Left renal pelvis (tissue), 4 donors: Measurements from ENCODE around the gene CCDC185. TPM values are rescaled to one million over a fixed set of nuclear protein-coding genes. Genes with fewer than 3 reads are reported as not detected.

Source experiments
- DNase-seq, 4 donors: peaks; one replicate each; pipeline ENCODE4 v3.0.0-alpha.2; 2013; ENCODE audit warnings: low read depth in 4 of 4, low spot score in 3 of 4
- polyA plus RNA-seq, 4 donors: library from polyadenylated mRNA; unstranded; fragments of 120-200 nt; gene quantifications; one replicate each; pipeline ENCODE4 v1.2.1, GENCODE V29; 2013; ENCODE audit not compliant: insufficient read length in 4 of 4

The CCDC185 gene
- polyA plus RNA-seq, 4 donors = 0.07 to 0.17 (median 0.09) TPM; not detected in 1

GRCh38 chr1:223426936-223427335 is 33.7 kb downstream of the CCDC185 start:
- DNase-seq = no peak

- DNase-seq = no peak
Observed at GRCh38 chr1:223429313-223429731, 36.1 kb downstream of the CCDC185 start.

- DNase-seq = no peak
Observed at GRCh38 chr1:223429821-223430220, 36.6 kb downstream of the CCDC185 start.

GRCh38 chr1:223430236-223430635 is 37.0 kb downstream of the CCDC185 start:
- no peak for DNase-seq

- no peak for DNase-seq
Observed at GRCh38 chr1:223437151-223437550, 43.9 kb downstream of the CCDC185 start.

- no peak for DNase-seq
Observed at GRCh38 chr1:223443397-223443796, 50.2 kb downstream of the CCDC185 start.

GRCh38 chr1:223444411-223444810 is 51.2 kb downstream of the CCDC185 start:
- DNase-seq = peak in 1 of 4 donors; percentile 11

Other genes starting within 250 kb of the CCDC185 start
- 10 to 100 TPM in 3 of 4 donors, under 1 TPM in 1; 0.91 to 21.1 (median 18.4) TPM for gene SUSD4, start 29.2 kb upstream of the CCDC185 start, polyA plus RNA-seq